GM19397 (cell line): ENCODE data around the gene LILRA6.
"Not testable (repeated sequence)": the region's sequence is repeated elsewhere in the genome, so short reads cannot be mapped to it uniquely, and the experiment has no call there.

Experiments used
- ATAC-seq: cut with Tn5 transposase; IDR thresholded peaks from one replicate; pipeline ENCODE4 v1.9.1; 2021; ENCODE audit warnings: mild to moderate bottlenecking, moderate library complexity; ENCODE audit not compliant: unreplicated experiment

Gene LILRA6

DNA sequence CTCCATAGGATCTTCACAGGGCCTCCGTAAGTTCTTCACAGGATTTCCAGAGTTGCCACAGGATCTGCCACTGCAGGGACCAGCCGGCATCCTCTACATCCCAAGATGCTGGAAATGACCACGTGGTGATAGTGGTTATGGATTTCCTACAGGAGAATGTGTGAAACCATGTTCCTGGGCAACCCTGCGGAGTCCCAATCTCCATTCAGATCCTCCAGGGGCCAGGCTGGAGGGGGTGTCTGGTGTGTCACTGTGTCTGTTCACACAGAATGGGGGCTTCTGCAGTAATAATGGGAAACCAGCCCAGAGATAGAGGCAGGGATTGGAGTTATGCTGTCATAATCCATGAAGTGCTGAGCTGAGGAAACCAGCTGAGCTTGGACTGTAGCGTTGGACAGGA lies 8.6 kb downstream of the LILRA6 start:
- no peak for ATAC-seq

GRCh38 chr19:54231077-54231931 lies 11.3 kb downstream of the LILRA6 start:
- ATAC-seq, result no peak

DNA sequence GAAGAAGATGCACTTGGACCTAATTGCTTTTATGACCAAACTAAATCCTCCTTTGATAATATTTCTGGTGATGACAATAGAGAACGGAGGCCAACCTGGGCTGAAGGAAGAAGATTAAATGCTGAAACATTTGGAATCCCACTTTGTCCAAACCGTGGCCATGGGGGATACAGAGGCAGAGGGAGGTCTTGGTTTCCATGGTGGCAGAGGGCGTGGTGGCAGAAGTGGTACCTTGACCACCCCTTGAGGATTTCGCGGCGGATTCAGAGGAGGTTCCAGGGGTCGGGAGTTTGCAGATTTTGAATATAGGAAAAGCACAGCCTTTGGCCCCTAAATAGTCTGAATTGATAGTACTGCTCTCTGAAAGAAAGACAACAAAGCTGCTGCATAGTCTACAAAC lies 12.6 kb downstream of the LILRA6 start:
- ATAC-seq, result no peak

GRCh38 chr19:54229146-54229545 lies 13.4 kb downstream of the LILRA6 start:
- no peak for ATAC-seq

- not testable (repeated sequence) for ATAC-seq
Observed at GRCh38 chr19:54224619-54225018, 18.0 kb downstream of the LILRA6 start.

- ATAC-seq, result not testable (repeated sequence)
Observed at GRCh38 chr19:54223937-54224281, 18.7 kb downstream of the LILRA6 start.

DNA sequence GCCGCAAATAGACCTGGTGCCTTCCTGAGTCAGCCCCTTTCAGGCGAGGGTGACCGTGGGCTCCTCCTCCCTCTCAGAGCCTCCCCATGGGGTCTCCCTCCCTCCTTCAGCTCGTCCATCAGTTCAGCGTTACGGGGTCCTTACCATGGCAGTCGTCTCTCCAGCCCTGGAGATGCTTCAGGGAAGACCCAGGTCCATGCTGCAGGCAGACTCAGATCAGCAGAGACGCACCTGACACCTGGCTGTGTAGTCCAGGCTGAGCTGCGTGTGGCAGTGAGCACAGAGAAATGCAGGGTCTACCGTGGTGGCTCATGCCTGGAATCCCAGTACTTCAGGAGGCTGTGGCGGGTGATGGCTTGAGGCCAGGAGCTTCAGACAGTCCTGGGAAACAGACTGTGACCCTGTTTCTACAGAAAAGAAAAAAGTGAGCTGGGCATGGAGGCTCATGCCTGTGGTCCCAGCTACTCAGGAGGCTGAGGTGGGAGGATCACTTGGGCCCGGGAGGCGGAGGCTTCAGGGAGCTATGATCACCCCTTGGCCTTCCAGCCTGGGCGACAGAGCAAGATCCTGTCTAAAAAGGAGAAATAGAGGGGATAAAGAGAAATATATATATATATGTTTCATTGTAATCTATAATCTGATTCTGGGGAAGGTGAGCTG lies 19.2 kb downstream of the LILRA6 start:
- ATAC-seq, result not testable (repeated sequence)

DNA sequence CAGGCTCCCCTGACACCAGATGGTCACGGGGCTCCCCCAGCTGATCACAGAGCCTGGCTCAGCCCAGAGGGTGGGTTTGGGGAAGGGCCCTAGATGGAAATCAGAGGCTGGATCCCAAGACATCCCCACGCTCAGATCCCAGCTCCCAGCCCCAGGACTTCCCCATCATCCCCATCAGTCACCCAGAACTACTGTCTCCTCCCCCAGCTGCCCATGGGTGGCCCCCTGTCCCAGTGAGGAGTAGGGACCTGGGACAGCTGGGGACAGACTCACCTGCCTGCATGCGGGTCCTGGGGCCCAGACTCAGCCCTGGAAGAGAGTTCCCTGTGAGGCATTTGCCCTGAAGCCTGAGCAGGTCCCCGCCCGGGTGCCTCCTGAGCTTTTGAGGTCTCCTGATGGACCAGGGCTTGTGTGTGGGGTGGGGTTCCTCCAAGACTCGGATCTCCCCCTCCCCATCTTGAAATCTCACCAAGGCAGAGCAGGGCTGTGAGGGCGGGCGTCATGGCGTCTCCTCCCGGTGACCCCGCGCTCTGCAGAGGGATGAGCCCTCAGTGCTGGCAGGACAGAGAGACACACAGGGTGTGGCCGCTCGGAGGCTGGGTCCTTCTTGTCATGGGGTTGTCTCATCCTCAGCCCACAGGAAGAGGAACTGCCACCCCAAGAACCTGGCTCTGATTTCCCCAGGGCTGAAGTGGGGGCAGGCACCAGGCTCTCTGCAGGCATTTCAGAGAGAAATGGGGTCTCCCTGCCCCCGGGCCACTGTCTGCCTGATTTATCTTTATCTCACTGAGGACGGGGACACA lies 19.9 kb downstream of the LILRA6 start, which contains the start of gene LILRB3:
Gene LILRB3 (minus strand): TSS at position 534 of the 803 bp plus-strand sequence. CDS start 31 bp downstream, at position 503.
- not testable (repeated sequence) for ATAC-seq

DNA sequence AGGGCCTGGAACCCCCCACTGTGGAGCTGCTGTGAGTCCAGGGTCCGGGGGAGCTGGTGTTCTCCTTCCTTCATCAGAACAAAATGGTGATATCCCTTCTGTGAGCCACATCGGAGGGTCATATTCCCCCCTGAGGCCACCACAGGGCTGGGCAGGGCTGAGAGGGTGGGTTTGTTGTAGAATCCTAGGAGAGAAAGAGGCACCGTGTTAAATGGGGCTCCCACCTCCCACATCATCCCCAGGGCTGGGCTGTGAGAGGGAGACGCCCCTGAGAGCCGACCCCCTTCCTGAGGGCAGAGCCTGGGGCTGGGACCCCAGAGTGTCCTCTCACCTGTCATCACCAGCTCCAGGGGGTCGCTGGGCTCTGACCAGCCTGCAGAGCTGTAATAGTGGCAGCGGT lies 20.6 kb downstream of the LILRA6 start:
- not testable (repeated sequence) for ATAC-seq

GRCh38 chr19:54219702-54220101 lies 22.9 kb downstream of the LILRA6 start:
- ATAC-seq, result not testable (repeated sequence)

DNA sequence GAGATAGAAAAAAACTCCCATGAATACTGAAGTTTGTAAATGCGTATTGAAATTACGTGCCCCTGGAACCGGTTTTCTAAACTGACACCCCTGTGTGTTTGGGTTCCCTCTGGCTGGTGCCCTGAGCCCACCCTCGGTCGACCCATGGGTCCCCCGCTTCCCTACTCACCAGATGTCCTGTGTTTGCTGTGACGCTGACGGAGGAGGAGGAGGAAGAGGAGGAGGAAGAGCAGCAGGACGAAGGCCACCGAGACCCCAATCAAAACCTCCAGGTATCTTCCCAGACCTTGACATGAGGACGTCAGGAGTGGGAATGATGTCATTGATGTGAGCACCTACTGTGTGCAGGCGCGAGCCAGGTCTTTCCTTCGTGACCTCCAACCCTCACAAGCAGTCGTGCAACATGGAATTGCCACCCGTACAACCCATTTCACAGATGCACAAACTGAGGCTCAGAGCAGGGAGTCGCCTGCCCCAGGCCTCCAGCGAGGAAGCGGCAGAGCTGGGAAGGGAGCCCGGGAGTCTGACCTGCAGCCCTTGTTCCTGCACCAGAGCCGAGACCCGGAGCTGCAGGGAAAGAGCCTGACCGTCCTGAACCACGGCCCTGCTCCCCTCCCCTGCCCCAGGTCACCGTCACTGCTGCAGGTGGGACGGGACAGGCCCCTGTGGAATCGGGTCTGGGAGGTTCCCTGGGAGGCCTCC lies 23.5 kb downstream of the LILRA6 start:
- ATAC-seq, result no peak

- no peak for ATAC-seq
Observed at GRCh38 chr19:54218259-54218658, 24.3 kb downstream of the LILRA6 start.

- not testable (repeated sequence) for ATAC-seq
Observed at GRCh38 chr19:54217517-54218247, 24.9 kb downstream of the LILRA6 start.

- no peak for ATAC-seq
Observed at GRCh38 chr19:54216869-54217268, 25.7 kb downstream of the LILRA6 start.

GRCh38 chr19:54214734-54215133 lies 27.9 kb downstream of the LILRA6 start:
- not testable (repeated sequence) for ATAC-seq

DNA sequence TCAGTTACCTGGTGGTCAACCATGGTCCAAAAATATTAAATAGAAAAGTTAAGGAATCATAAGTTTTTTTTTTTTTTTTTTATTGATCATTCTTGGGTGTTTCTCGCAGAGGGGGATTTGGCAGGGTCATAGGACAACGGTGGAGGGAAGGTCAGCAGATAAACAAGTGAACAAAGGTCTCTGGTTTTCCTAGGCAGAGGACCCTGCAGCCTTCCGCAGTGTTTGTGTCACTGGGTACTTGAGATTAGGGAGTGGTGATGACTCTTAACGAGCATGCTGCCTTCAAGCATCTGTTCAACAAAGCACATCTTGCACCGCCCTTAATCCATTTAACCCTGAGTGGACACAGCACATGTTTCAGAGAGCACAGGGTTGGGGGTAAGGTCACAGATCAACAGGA lies 28.4 kb downstream of the LILRA6 start:
- not testable (repeated sequence) for ATAC-seq

DNA sequence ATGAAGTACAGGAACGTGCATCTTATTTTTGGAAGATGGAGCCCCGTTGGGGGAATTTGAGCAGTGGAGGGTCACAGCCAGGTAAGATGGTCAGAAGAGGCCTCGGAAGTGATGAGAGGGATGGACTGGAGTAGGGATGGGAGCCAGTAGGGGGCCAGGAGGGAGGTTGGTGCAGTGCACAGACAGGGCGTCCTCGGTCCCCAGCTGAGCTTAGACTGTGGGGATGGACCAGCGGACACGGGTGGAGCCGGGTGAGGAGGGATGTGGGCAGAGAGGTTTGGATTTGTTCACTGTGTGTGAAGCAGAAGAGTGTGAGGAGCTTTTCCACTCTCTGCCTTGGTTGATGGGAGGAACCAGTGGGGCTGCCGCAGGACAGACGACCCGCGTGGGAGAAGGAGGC lies 31.4 kb downstream of the LILRA6 start:
- ATAC-seq, result no peak

- no peak for ATAC-seq
Observed at GRCh38 chr19:54209811-54210494, 32.6 kb downstream of the LILRA6 start.

- ATAC-seq, result no peak
Observed at GRCh38 chr19:54209058-54209810, 33.4 kb downstream of the LILRA6 start.
